Measurements from ENCODE around the gene PIP4P1.
A peak's percentile ranks its signal among the peaks of the same experiment; 100 is the strongest.
"Not testable (repeated sequence)": the region's sequence is repeated elsewhere in the genome, so short reads cannot be mapped to it uniquely, and the experiment has no call there.

PIP4P1 gene

GRCh38 chr14:20456971-20457370 lies 4.3 kb downstream of the PIP4P1 start:
- peak overlapping the region; percentile 35 for H3K4me3 Mint-ChIP-seq
- H3K27ac Mint-ChIP-seq: no peak overlapping the region
- peaks cover 6% of the 10 kb centered on the region for H3K36me3 Mint-ChIP-seq
- H3K9me3 Mint-ChIP-seq: no peaks in the 10 kb centered on the region
- H3K4me1 Mint-ChIP-seq: peaks cover 39% of the 10 kb centered on the region
- no peaks in the 10 kb centered on the region for H3K27me3 Mint-ChIP-seq

GRCh38 chr14:20455355-20456300 lies 5.6 kb downstream of the PIP4P1 start:
- H3K9me3 Mint-ChIP-seq: no peaks in the 10 kb centered on the region
- H3K27ac Mint-ChIP-seq: no peak overlapping the region
- H3K27me3 Mint-ChIP-seq: no peaks in the 10 kb centered on the region
- no peak overlapping the region for H3K4me3 Mint-ChIP-seq
- peaks cover 9% of the 10 kb centered on the region for H3K36me3 Mint-ChIP-seq
- H3K4me1 Mint-ChIP-seq: peaks cover 33% of the 10 kb centered on the region

- Mint-ChIP-seq H3K9me3 (no peaks in the 10 kb centered on the region), H3K4me1 (peaks cover 27% of the 10 kb centered on the region), H3K27ac (no peak within 1 kb of the TSS), H3K36me3 (peaks cover 9% of the 10 kb centered on the region), H3K27me3 (no peaks in the 10 kb centered on the region), H3K4me3 (peak within 1 kb of the TSS; percentile 55)
Measured at GRCh38 chr14:20454516-20455354, 6.5 kb downstream of the PIP4P1 start, which contains the start of the genes APEX1 and OSGEP. APEX1 (plus strand) TSS chr14:20455226; CDS start chr14:20455646, 420 bp downstream. OSGEP (minus strand) TSS chr14:20454812; CDS start chr14:20454683, 129 bp downstream.

DNA sequence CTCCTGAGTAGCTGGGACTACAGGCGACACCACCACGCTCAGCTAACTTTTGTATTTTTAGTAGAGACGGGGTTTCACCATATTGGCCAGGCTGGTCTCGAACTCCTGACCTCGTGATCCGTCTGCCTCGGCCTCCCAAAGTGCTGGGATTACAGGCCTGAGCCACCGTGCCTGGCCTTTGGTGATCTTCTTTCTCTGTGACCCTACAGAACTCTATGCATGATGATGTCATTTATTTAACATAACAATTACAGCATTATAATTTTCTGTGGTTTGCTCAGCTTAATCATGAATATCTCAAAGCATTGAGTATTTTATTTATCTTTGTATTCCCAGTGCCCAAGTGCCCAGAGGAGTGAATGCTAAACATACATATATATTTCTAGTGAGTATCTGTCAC lies 8.4 kb downstream of the PIP4P1 start:
- not testable (repeated sequence) for H3K27ac Mint-ChIP-seq, H3K9me3 Mint-ChIP-seq, H3K27me3 Mint-ChIP-seq
- H3K4me1 Mint-ChIP-seq: peaks cover 15% of the 10 kb centered on the region
- peaks cover 17% of the 10 kb centered on the region for H3K36me3 Mint-ChIP-seq
- H3K4me3 Mint-ChIP-seq: peak overlapping the region; percentile 41

DNA sequence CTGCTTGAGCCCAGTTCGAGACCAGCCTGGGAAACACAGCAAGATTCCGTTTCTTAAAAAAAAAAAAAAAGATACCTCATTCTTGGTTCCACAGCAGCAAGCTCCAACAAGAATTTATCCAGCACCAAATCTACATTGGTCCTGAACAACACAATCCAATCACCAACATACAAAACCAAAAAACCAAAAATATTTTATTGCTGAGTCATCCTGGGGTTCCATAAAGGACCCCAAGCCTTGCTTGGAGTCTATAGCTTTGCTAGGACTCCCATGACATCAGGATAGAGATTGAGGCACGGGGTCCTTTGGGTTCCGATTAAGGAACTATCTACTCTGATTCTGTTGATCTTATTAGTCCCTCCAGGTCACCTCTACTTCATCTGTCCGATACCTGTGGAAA lies 14.3 kb downstream of the PIP4P1 start:
- H3K27me3 Mint-ChIP-seq: no peaks in the 10 kb centered on the region
- peaks cover 23% of the 10 kb centered on the region for H3K36me3 Mint-ChIP-seq
- H3K4me1 Mint-ChIP-seq: peaks cover 7% of the 10 kb centered on the region
- peak overlapping the region; percentile 0 for H3K27ac Mint-ChIP-seq
- no peak overlapping the region for H3K4me3 Mint-ChIP-seq
- no peaks in the 10 kb centered on the region for H3K9me3 Mint-ChIP-seq

- H3K4me3 Mint-ChIP-seq, H3K27me3 Mint-ChIP-seq, H3K9me3 Mint-ChIP-seq, H3K27ac Mint-ChIP-seq: not testable (repeated sequence)
- Mint-ChIP-seq H3K36me3 (peaks cover 12% of the 10 kb centered on the region), H3K4me1 (peaks cover 22% of the 10 kb centered on the region)
Measured at GRCh38 chr14:20443650-20444049, 17.6 kb downstream of the PIP4P1 start.

- H3K4me1 Mint-ChIP-seq: peaks cover 22% of the 10 kb centered on the region
- H3K27ac Mint-ChIP-seq: no peak overlapping the region
- no peaks in the 10 kb centered on the region for H3K9me3 Mint-ChIP-seq
- no peak overlapping the region for H3K4me3 Mint-ChIP-seq
- peaks cover 4% of the 10 kb centered on the region for H3K36me3 Mint-ChIP-seq
- no peaks in the 10 kb centered on the region for H3K27me3 Mint-ChIP-seq
Measured at GRCh38 chr14:20441461-20441860, 19.8 kb downstream of the PIP4P1 start.

DNA sequence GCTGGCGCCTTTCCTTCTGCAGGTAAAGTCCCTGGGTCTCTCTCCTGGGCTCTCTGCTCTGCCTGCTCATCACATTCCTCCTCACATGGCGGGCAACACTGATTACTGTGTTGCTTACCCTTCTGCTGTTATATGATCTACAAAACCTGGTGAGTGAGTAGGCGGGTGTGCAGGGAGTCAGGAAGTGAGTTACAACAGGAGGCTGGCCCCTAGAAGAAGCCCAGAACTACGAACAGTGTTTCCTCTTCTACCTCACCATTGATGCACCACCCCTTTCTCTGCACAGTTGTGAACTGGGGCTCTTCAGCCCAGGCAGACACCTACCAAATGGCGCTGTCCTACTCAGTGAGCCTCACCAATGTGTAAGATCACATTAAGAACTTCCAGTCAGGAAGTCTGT lies 20.4 kb downstream of the PIP4P1 start:
- Mint-ChIP-seq H3K9me3 (no peaks in the 10 kb centered on the region), H3K4me3 (peak overlapping the region; percentile 56), H3K4me1 (peaks cover 22% of the 10 kb centered on the region), H3K27ac (peak overlapping the region; percentile 73), H3K27me3 (no peaks in the 10 kb centered on the region), H3K36me3 (peaks cover 4% of the 10 kb centered on the region)

DNA sequence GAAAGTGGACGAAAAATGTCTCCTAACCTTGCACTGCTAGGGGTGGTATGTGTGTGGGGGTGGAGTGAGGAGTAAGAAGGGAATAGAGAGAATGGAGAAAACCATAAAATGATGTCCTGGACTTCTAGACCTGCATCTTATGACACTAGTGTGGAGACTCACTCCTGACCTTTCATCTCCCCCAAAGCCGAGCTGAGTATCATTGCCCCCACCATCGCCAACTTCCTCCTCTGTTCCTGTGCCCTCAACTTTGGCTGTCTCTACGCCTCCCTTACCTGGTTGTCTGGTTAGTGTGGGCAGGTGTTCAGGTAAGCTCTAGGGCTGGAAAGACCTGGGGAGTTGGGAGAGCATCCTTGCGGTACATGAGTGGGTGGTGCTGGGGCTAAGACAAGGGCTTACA lies 20.8 kb downstream of the PIP4P1 start:
- H3K4me1 Mint-ChIP-seq: peaks cover 22% of the 10 kb centered on the region
- no peaks in the 10 kb centered on the region for H3K9me3 Mint-ChIP-seq
- H3K27me3 Mint-ChIP-seq: no peaks in the 10 kb centered on the region
- peak overlapping the region; percentile 73 for H3K27ac Mint-ChIP-seq
- peaks cover 4% of the 10 kb centered on the region for H3K36me3 Mint-ChIP-seq
- peak overlapping the region; percentile 56 for H3K4me3 Mint-ChIP-seq

GRCh38 chr14:20438664-20439063 lies 22.6 kb downstream of the PIP4P1 start:
- H3K27me3 Mint-ChIP-seq: no peaks in the 10 kb centered on the region
- H3K9me3 Mint-ChIP-seq: no peaks in the 10 kb centered on the region
- peaks cover 22% of the 10 kb centered on the region for H3K4me1 Mint-ChIP-seq
- H3K27ac Mint-ChIP-seq: no peak overlapping the region
- no peak overlapping the region for H3K4me3 Mint-ChIP-seq
- H3K36me3 Mint-ChIP-seq: peaks cover 4% of the 10 kb centered on the region

DNA sequence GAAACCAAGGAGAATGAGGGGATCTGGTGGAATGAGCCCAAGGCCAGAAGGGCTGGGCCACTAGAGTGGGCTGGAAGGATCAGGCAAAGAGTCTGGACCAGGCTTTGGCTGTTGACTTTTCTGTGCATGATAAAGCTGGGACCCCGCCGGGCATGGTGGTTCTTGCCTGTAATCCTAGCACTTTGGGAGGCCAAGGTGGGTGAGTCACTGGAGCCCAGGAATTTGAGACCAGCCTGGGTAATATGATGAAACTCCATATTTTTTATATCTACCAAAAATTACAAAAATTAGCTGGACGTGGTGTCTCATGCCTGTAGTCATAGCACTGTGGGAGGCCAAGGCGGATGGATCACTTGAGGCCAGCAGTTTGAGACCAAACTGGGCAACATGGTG lies 24.9 kb downstream of the PIP4P1 start:
- Mint-ChIP-seq H3K36me3 (no peaks in the 10 kb centered on the region), H3K4me3 (no peak overlapping the region), H3K27me3 (no peaks in the 10 kb centered on the region), H3K27ac (no peak overlapping the region), H3K9me3 (no peaks in the 10 kb centered on the region), H3K4me1 (peaks cover 15% of the 10 kb centered on the region)

- Mint-ChIP-seq H3K9me3 (no peaks in the 10 kb centered on the region), H3K27ac (no peak within 1 kb of the TSS), H3K4me3 (no peak within 1 kb of the TSS), H3K27me3 (no peaks in the 10 kb centered on the region), H3K4me1 (peaks cover 9% of the 10 kb centered on the region), H3K36me3 (no peaks in the 10 kb centered on the region)
Measured at GRCh38 chr14:20435582-20436362, 25.5 kb downstream of the PIP4P1 start, which contains the start of gene KLHL33. KLHL33 (minus strand) TSS chr14:20436166; CDS start chr14:20435811, 355 bp downstream.

DNA sequence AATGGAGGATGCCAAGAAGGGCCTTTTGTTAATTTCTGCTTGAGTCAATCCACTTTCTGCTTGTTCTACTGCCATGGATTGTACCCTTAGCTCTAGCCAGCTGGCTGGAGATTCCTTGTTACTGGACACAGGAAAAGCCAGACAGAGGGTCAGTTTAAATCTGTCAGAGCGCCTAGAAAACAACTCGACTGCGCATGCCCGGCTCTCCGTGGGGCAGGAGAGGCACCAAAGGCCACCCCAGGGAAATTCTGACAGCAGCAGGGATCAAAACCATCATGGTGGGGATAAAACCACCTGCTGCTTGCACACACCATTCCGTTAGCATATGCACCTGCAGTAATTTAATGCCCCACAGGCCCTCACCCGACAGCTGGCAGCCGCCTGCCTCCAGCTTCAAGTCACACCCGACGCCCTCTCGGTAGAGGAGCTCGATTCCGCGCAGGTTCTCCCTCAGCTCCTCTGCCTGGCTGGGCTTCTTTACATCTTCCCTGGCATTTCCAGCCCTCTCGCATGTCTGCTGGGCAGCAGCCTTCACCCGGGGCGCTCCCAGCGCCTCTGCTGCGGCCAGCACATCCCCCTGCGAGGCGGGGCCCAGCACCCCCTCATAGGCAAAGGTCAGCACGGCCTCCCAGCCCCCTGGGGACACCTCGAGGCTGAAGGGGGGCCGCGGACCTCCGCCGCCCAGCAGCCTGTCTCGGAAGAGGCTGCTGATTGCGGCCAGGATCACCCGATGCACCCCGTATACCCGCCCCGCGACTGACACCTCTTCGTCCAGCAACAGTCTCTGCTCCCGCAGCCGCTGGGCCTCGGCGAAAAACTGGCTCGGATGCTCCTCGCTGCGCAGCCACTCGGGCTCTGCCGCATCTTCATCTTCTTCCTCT lies 26.3 kb downstream of the PIP4P1 start:
- H3K9me3 Mint-ChIP-seq: no peaks in the 10 kb centered on the region
- H3K27ac Mint-ChIP-seq: no peak overlapping the region

More for the DNA sequence above, 26.3 kb downstream of the PIP4P1 start:
- Mint-ChIP-seq H3K4me1 (peaks cover under 1% of the 10 kb centered on the region), H3K27me3 (no peaks in the 10 kb centered on the region), H3K4me3 (no peak overlapping the region), H3K36me3 (no peaks in the 10 kb centered on the region)

Data from activated naive CD4-positive, alpha-beta T cell treated with anti-CD3 and anti-CD28 coated beads, Interleukin-2, amount 50 U/mL, for 24 hours (primary cell).